Activated CD4-positive, alpha-beta T cell treated with anti-CD3 and anti-CD28 coated beads, Interleukin-2, Interleukin-4, amounts not matched to agents 100 ng/mL and 50 ng/mL, durations not matched to agents 16 hours and 8 hours (primary cell): ENCODE results near the gene ERICH6.
A peak's percentile ranks its signal among the peaks of the same experiment; 100 is the strongest.

Experiments
- DNase-seq: peaks from one replicate; pipeline ENCODE4 v3.0.0-alpha.2; 2020; ENCODE audit warnings: low spot score

The ERICH6 gene

GRCh38 chr3:150613709-150614480 lies 89.8 kb downstream of the ERICH6 start:
- DNase-seq, result peak; percentile 58

- DNase-seq, result no peak
Measured at GRCh38 chr3:150613034-150613433, 90.7 kb downstream of the ERICH6 start.

GRCh38 chr3:150612494-150612893 lies 91.2 kb downstream of the ERICH6 start:
- DNase-seq, result peak; percentile 27

GRCh38 chr3:150611666-150612065 lies 92.1 kb downstream of the ERICH6 start:
- DNase-seq, result no peak

GRCh38 chr3:150610785-150611184 lies 92.9 kb downstream of the ERICH6 start:
- no peak for DNase-seq

- DNase-seq, result peak; percentile 15
Measured at GRCh38 chr3:150609988-150610387, 93.7 kb downstream of the ERICH6 start.
